Right lobe of liver (tissue), 4 donors: Measurements from ENCODE around the gene LARP4B.

Source experiments
- POLR2A ChIP-seq: fragments of 450-650 bp; IDR thresholded peaks from one replicate; pipeline ENCODE4 v1.6.1; 2017; ENCODE audit warnings: antibody characterized with exemption, mild to moderate bottlenecking
- TF ChIP-seq, protein P1 (sequence below), 4 donors: fragments of 200-600 bp in 3 of 4; fragments of 450-650 bp in 1 of 4; IDR thresholded peaks; one replicate each; pipeline versions ENCODE4 v1.5.1 to v1.8.0; 2016 to 2022; ENCODE audit warnings: antibody characterized with exemption in 4 of 4, mild to moderate bottlenecking in 2 of 4
- donor health status: DM: no; HTN: no; CAD: no.
- donor health status: DM: no; HTN: no; CAD: no.
- donor health status: DM: no; HTN: yes; CAD: no.

DNA sequence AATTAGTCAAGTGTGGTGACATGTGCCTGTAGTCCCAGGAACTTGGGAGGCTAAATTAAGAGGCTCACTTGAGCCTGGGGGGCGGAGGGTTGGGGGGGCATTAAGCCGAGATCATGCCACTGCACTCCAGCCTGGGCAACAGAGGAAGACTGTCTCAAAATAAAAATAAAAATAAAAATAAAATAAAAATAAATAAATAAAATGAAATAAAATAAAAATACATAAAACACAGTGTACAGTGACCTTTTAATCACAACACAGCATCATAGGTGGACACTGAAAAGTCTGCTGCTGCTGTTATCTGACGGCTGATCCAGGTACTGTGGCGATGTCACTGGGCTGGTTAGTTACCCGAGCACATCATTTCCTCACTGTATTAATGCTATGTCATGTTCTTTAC, 27.1 kb downstream of the LARP4B start:
- TF ChIP-seq POLR2A, result no peak
- TF ChIP-seq, protein P1, sequence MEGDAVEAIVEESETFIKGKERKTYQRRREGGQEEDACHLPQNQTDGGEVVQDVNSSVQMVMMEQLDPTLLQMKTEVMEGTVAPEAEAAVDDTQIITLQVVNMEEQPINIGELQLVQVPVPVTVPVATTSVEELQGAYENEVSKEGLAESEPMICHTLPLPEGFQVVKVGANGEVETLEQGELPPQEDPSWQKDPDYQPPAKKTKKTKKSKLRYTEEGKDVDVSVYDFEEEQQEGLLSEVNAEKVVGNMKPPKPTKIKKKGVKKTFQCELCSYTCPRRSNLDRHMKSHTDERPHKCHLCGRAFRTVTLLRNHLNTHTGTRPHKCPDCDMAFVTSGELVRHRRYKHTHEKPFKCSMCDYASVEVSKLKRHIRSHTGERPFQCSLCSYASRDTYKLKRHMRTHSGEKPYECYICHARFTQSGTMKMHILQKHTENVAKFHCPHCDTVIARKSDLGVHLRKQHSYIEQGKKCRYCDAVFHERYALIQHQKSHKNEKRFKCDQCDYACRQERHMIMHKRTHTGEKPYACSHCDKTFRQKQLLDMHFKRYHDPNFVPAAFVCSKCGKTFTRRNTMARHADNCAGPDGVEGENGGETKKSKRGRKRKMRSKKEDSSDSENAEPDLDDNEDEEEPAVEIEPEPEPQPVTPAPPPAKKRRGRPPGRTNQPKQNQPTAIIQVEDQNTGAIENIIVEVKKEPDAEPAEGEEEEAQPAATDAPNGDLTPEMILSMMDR (IDR thresholded peaks at IDR 0.05), result no peak
